ENCODE measurements around the gene OGFR.
A peak's percentile ranks its signal among the peaks of the same experiment; 100 is the strongest.
"Not testable (repeated sequence)": the region's sequence is repeated elsewhere in the genome, so short reads cannot be mapped to it uniquely, and the experiment has no call there.

OGFR gene

GRCh38 chr20:62850333-62850974 is 45.8 kb downstream of the OGFR start:
- H3K4me3 ChIP-seq (ENCODE audit: low read depth, low read length) = no peak overlapping the region
- DNase-seq (ENCODE audit: low read depth) = no peak

DNA sequence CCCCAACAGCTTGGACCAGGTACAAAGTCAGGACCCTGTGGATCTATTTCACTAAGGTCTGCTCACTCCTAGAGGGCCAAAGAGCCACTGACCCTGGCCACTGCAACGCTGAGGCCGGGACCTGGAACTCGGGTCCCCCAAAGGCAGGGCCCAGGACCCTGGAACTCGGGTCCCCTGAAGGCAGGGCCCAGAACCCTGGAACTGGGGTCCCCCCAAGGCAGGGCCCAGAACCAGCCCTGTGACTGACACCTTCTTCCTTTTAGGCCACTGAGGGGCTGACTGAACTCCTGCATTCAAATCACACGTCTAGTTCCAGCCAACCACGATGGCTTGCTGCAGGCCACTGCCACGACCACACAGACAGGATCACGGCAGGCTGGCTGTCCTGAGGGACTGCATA is 47.6 kb downstream of the OGFR start:
- no peak overlapping the region for H3K4me3 ChIP-seq (ENCODE audit: low read depth, low read length)
- DNase-seq (ENCODE audit: low read depth) = no peak

DNA sequence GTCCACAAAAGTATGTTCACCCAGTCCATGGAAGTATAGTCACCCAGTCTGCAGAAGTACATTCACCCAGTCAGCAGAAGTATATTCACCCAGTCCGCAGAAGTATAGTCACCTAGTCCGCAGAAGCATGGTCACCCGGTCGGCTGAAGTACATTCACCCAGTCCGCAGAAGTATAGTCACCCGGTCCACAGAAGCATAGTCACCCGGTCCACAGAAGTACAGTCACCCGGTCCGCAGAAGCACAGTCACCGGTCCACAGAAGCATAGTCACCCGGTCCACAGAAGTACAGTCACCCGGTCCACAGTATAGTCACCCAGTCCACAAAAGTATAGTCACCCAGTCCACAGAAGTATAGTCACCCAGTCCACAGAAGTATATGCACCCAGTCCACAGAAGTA is 48.2 kb downstream of the OGFR start:
- DNase-seq (ENCODE audit: low read depth) = no peak
- no peak overlapping the region for H3K4me3 ChIP-seq (ENCODE audit: low read depth, low read length)

GRCh38 chr20:62853304-62853703 is 48.7 kb downstream of the OGFR start:
- H3K4me3 ChIP-seq (ENCODE audit: low read depth, low read length); DNase-seq (ENCODE audit: low read depth): not testable (repeated sequence)

GRCh38 chr20:62854121-62854520 is 49.5 kb downstream of the OGFR start:
- no peak for DNase-seq (ENCODE audit: low read depth)
- no peak overlapping the region for H3K4me3 ChIP-seq (ENCODE audit: low read depth, low read length)

GRCh38 chr20:62855120-62855519 is 50.5 kb downstream of the OGFR start:
- DNase-seq (ENCODE audit: low read depth) = no peak
- H3K4me3 ChIP-seq (ENCODE audit: low read depth, low read length) = no peak overlapping the region

GRCh38 chr20:62856931-62857619 is 52.4 kb downstream of the OGFR start:
- no peak for DNase-seq (ENCODE audit: low read depth)

GRCh38 chr20:62858058-62858830 is 53.6 kb downstream of the OGFR start:
- no peak overlapping the region for H3K4me3 ChIP-seq (ENCODE audit: low read depth, low read length)
- no peak for DNase-seq (ENCODE audit: low read depth)

More at GRCh38 chr20:62856931-62857619, 52.4 kb downstream of the OGFR start:
- no peak overlapping the region for H3K4me3 ChIP-seq (ENCODE audit: low read depth, low read length)

- peak overlapping the region; percentile 59 for H3K4me3 ChIP-seq (ENCODE audit: low read depth, low read length)
- no peak for DNase-seq (ENCODE audit: low read depth)
These were observed 55.1 kb downstream of the OGFR start for GRCh38 chr20:62859721-62860120.

GRCh38 chr20:62860391-62860923 is 55.8 kb downstream of the OGFR start:
- DNase-seq (ENCODE audit: low read depth) = no peak
- peak overlapping the region; percentile 59 for H3K4me3 ChIP-seq (ENCODE audit: low read depth, low read length)

GRCh38 chr20:62860924-62861691 is 56.5 kb downstream of the OGFR start:
- DNase-seq (ENCODE audit: low read depth) = no peak
- peak overlapping the region; percentile 59 for H3K4me3 ChIP-seq (ENCODE audit: low read depth, low read length)

DNA sequence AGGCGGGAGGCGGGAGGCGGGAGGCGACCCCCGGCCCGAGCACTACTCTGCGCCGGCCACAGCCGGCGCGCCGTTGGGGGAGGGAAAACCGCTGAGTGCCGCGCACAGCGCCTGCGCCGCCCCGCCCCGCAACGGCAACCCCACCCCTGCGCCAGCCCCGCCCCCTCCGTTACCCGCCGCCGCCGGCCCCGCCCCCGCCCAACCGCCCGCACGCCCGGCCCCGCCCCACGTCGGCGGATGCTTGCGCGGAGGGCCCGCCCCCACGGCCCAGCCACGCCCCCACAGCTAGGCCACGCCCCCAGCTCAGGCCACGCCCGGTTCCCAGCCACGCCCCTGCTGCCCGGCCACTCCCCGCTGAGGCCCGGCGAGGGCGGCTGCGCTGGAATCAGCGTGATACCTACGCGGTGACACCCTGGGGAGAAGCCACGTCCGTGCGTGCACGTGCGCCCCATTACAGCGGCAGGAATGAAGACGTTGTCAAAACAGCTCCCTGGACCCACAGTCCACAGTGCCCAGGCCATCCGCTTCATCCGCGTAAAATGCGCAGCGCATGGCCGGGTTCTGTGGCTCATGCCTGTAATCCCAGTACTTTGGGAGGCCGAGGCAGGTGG is 57.2 kb downstream of the OGFR start, which contains the start of gene TCFL5:
TSS of gene TCFL5 (minus strand) at position 97 of the 611 bp plus-strand sequence. CDS start 152 bp downstream, outside the sequence.
- no peak for DNase-seq (ENCODE audit: low read depth)
- H3K4me3 ChIP-seq (ENCODE audit: low read depth, low read length) = peak within 1 kb of the TSS; percentile 59

Measured in skeletal muscle cell (primary cell).